A375 (cell line): Measurements from ENCODE around the gene GAS7. TPM values are rescaled to one million over a fixed set of nuclear protein-coding genes. Genes with fewer than 3 reads are reported as not detected.

Experiments used
- total RNA-seq: library from RNA; depleted of rRNA; stranded (reverse); fragments of >200 nt; shearing (Covaris generic); gene quantifications from 2 replicates; pipeline ENCODE4 v1.2.3, GENCODE V29; 2014; rRNA removed

Gene GAS7
- 64.2 and 75.4 TPM in 2 replicates for total RNA-seq

GRCh38 chr17:10198509-10199249 lies at the start of gene GAS7:
GAS7 (minus strand) TSS chr17:10198606.

DNA sequence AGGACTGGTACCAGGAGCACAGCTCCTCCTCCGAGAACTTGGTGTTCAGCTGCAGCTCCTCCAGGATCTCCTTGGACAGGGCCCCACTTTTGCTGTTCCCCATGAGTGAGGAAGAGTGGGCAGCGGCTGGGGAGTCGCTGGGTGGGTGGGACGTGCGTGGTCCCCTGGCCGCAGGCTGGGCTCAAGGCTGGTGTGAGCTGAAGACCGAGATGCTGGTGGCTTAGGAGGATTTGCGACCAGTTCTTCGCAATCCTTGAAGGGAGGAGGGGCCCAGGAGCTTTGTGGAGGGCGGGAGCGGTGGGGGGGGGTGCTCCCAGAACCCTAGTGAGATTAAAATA lies 293.4 kb downstream of the GAS7 start, which contains the start of gene RCVRN:
Gene RCVRN (minus strand): TSS at position 194 of the 338 bp plus-strand sequence. CDS start 91 bp downstream, at position 103.

Other genes with a start within 250 kb of the GAS7 start
- gene MYH13, start 174.4 kb upstream of the GAS7 start, total RNA-seq = not detected in 2 replicates
- not detected in 2 replicates for gene MYH8, start 223.3 kb upstream of the GAS7 start, total RNA-seq